Measurements from ENCODE around the gene FURIN. TPM values are rescaled to one million over a fixed set of nuclear protein-coding genes. Genes with fewer than 3 reads are reported as not detected.
"Not testable (repeated sequence)": the region's sequence is repeated elsewhere in the genome, so short reads cannot be mapped to it uniquely, and the experiment has no call there.

FURIN gene
- polyA plus RNA-seq, 1 donor: 26.7 TPM

DNA sequence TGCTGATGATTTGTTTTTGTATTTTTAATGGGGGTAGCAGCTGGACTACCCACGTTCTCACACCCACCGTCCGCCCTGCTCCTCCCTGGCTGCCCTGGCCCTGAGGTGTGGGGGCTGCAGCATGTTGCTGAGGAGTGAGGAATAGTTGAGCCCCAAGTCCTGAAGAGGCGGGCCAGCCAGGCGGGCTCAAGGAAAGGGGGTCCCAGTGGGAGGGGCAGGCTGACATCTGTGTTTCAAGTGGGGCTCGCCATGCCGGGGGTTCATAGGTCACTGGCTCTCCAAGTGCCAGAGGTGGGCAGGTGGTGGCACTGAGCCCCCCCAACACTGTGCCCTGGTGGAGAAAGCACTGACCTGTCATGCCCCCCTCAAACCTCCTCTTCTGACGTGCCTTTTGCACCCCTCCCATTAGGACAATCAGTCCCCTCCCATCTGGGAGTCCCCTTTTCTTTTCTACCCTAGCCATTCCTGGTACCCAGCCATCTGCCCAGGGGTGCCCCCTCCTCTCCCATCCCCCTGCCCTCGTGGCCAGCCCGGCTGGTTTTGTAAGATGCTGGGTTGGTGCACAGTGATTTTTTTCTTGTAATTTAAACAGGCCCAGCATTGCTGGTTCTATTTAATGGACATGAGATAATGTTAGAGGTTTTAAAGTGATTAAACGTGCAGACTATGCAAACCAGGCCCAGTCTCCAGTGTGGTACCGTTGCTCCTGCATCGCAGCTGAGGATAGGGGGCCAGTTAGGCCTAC, 14.6 kb downstream of the FURIN start:
- DNase-seq (ENCODE audit: low read depth): no peak

DNA sequence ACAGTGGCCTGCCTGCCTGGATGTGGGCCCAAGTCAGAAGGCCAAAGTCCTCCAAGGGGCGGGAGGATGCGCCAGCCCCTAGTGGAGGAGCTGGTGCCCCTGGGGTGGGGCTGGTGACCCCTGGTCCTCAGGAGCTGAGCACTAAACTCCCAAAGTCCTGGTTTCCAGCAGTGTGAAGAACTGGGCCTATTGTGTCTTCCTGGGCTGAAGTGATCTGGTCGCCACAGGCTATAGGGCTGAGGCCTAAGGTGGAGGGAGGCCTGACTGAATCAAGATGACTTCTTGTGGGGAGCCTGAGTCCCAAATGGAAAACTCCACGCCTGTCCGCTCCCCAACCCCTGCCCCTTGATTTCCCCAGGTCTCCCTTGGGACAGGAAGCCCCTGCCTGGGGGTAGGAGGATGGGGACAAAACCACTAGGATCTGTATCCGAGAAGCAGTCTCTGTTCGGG, 15.2 kb downstream of the FURIN start:
- no peak for DNase-seq (ENCODE audit: low read depth)

DNA sequence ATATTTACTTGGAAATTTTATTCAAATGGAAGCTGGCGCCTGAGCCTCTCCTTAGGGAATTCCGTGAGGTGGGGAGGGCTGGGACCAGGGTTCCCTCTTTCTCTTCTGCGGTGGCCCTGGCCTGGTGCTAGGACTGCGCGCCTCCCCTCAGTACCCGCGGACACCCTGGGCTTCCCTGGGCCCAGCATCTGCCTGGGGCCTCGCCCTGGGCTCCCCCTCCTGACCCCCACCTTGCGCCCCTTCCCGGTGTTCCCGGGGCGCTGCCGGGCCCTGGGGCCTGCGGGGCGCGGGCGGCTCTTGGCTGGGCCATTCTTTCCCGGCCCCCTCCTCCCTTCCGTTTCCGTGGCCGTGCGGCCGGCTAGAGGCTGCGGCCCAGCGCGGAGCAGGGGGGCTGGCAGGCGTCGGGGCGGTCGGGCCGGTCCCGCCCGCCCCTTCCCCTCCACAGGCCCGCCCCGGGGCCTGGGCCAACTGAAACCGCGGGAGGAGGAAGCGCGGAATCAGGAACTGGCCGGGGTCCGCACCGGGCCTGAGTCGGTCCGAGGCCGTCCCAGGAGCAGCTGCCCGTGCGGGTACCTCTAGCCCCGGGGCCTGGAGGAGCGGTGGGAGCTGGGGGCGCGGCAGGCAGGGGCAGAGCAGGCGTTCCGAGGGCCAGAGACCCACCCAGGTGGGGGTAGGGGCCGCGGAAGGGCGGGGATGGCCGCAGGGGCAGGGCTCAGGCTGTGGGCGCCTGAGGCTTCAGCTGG, 15.8 kb downstream of the FURIN start, which contains the start of gene FES:
Gene FES, plus strand, starts transcription at position 529 of the 743 bp plus-strand sequence. CDS start 542 bp downstream, outside the sequence.
- DNase-seq (ENCODE audit: low read depth): no peak

- no peak for DNase-seq (ENCODE audit: low read depth)
Measured at GRCh38 chr15:90884719-90885431, 16.5 kb downstream of the FURIN start.

- no peak for DNase-seq (ENCODE audit: low read depth)
Measured at GRCh38 chr15:90885432-90886290, 17.3 kb downstream of the FURIN start.

- DNase-seq (ENCODE audit: low read depth): no peak
Measured at GRCh38 chr15:90886291-90886614, 17.9 kb downstream of the FURIN start.

DNA sequence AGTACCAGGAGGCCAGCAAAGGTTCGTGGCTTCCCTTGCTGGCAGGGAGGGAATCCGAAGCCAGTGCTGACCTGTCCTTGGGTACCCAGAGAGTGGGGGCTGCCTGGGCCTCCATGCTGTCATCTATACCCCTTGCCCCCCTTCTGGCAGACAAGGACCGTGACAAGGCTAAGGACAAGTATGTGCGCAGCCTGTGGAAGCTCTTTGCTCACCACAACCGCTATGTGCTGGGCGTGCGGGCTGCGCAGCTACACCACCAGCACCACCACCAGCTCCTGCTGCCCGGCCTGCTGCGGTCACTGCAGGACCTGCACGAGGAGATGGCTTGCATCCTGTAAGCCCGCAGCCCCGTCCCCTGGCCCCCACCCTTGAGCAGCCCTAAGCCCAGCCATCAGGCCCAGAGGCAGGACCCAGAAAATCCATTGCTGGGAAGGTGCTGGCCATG, 18.7 kb downstream of the FURIN start:
- no peak for DNase-seq (ENCODE audit: low read depth)

DNA sequence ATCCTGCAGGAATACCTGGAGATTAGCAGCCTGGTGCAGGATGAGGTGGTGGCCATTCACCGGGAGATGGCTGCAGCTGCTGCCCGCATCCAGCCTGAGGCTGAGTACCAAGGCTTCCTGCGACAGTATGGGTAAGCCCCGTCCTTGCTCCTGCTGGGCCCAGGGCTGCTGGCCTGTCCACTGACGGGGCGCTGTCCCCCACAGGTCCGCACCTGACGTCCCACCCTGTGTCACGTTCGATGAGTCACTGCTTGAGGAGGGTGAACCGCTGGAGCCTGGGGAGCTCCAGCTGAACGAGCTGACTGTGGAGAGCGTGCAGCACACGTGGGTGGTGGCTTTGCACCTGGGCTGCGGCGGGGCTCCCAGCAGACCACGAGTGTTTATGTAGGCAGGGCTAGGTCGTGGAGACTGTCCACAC, 20.9 kb downstream of the FURIN start:
- no peak for DNase-seq (ENCODE audit: low read depth)

DNA sequence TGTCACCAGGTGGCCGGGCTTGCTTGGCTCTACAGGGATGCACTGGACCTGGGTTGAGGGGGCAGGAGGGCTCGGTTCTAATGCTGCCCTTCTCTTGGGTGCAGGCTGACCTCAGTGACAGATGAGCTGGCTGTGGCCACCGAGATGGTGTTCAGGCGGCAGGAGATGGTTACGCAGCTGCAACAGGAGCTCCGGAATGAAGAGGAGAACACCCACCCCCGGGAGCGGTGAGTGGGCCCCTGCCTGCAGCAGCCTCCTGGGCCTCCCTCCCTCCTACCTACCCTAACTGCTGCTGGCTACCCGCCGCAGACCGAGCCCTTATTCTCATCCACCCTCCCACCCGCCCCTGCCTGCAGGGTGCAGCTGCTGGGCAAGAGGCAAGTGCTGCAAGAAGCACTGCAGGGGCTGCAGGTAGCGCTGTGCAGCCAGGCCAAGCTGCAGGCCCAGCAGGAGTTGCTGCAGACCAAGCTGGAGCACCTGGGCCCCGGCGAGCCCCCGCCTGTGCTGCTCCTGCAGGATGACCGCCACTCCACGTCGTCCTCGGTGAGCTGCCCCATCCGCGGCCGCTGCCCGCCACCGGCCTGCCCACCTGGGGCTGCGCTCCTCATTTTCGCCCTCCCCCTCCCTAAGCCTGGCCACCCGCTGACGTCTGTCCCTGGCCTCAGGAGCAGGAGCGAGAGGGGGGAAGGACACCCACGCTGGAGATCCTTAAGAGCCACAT, 21.5 kb downstream of the FURIN start:
- no peak for DNase-seq (ENCODE audit: low read depth)

GRCh38 chr15:90890839-90891238, 22.5 kb downstream of the FURIN start:
- DNase-seq (ENCODE audit: low read depth): no peak

DNA sequence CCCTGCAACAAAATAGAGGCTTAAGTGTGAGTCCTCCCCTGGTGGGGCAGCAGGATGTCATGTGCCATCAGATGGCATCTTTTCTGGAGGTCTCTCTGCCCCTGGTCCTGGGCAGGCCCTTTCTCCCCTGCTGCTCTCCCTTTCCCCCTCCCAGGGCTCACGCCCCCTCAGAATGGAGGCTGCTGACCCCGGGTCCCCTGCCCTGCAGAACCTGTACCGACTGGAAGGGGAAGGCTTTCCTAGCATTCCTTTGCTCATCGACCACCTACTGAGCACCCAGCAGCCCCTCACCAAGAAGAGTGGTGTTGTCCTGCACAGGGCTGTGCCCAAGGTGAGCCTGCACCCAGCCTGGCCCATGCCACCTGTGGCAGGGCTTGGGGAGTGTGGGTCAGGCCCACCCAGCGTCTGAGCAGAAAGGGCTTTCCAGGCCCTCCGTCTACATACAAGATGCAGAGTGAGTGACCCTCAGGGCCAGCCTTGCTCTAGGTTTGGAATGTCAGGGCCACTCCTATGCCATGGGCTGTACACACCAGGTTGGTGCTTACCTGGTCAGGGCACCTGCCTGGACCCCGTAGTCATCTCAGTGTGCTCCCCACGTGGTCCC, 23.1 kb downstream of the FURIN start:
- no peak for DNase-seq (ENCODE audit: low read depth)

DNA sequence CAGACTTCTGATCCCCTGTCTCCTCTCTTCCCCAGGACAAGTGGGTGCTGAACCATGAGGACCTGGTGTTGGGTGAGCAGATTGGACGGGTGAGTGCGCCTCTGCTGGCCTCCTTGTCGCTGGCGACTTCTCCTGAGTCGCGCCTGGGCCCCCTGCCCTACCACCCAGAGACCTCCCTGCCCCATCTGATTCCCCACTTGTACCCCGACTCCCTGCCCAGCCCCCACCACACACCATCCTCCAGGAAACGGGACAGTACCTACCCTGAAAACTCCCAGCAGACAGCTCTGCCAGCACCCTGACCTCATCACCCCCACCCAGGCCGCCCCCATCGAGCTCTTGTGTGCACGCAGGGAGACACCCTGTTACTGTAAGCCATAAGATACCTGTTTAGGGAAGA, 23.6 kb downstream of the FURIN start:
- DNase-seq (ENCODE audit: low read depth): no peak

DNA sequence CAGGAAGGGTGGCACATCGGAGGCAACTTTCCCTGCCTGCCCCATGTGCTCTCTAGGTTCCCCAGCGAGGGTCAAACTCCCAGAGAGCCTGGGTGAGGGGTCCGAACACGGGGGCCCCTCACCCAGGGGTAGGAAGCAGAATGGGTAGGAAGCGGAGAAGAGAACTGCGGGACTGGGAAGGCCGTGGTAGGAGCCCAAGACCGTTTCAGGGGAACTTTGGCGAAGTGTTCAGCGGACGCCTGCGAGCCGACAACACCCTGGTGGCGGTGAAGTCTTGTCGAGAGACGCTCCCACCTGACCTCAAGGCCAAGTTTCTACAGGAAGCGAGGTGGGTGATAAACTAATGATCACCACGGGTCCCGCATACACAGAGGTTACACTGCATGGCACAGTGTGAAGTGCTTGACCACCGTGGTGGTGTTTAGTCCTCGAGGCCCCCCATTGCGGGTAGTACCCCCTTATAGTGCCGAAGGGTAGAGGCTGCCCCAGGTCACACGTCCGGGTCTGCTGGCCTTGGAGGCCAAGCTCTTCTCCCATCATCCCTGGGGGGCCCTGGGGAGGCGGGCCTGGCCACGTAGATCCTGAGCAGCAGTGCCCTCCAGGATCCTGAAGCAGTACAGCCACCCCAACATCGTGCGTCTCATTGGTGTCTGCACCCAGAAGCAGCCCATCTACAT, 24.2 kb downstream of the FURIN start:
- no peak for DNase-seq (ENCODE audit: low read depth)

DNA sequence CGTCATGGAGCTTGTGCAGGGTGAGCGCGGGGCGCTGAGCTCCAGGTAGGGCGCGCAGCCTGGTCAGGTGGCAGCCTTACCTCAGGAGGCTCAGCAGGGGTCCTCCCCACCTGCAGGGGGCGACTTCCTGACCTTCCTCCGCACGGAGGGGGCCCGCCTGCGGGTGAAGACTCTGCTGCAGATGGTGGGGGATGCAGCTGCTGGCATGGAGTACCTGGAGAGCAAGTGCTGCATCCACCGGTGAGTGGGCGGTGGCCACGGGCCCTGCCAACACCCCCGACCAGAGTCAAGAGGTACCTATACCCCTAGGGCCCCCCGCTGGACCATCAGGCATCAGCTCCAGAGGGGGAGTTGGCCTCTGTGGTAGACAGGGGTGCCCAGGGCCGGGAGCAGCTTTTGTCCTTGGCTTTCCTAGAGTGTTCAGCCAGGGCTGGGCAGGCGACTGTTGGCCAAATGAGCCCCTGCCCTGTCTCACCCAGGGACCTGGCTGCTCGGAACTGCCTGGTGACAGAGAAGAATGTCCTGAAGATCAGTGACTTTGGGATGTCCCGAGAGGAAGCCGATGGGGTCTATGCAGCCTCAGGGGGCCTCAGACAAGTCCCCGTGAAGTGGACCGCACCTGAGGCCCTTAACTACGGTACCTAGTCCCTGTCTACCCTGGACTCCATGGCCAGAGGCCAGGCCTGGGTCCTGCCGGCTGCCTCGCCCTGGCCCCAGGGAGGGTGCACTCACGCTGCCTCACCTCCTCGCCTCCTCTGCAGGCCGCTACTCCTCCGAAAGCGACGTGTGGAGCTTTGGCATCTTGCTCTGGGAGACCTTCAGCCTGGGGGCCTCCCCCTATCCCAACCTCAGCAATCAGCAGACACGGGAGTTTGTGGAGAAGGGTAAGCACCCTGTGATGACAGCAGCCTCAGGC, 25.0 kb downstream of the FURIN start:
- DNase-seq (ENCODE audit: low read depth): no peak

DNA sequence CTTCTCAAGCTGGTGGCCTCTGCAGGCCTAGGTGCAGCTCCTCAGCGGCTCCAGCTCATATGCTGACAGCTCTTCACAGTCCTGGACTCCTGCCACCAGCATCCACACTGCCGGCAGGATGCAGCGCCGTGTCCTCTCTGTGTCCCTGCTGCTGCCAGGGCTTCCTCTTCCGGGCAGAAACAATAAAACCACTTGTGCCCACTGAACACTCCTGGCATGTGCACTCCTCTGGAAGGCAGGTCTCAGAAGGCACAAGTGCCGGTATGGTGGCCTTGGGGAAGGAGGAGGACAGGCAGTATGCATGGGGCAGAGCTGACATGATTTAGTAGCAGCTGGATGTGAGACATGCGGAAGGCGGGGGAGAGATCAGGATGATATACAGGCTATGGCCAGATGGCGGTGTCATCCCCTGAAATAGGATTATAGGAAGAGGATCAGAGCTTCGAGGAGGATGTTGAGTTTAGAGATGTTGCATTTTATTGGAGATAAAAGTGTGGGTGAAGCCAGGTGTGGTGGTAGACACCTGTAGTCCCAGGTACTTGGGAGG, 27.3 kb downstream of the FURIN start:
- no peak for DNase-seq (ENCODE audit: low read depth)

DNA sequence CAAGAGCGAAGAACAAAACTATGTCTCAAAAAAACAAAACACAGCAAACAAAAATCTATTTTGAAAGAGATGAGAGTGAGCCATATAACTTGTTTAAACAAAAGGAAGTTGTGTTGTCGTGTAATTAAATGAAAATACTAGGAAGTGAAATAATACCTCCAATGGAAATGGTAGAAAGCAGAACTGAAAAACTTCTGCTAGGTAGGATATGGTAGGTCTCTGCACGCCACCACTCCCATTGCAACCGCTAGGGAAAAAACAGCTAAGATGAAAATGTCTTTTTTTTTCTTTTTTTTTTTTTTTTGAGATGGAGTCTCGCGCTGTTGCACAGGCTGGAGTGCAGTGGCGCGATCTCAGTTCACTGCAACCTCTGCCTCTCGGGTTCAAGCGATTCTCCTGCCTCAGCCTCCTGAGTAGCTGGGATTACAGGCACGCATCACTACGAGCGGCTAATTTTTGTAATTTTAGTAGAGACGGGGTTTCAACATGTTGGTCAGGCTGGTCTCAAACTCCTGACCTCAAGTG, 28.8 kb downstream of the FURIN start:
- not testable (repeated sequence) for DNase-seq (ENCODE audit: low read depth)

- DNase-seq (ENCODE audit: low read depth): no peak
Measured at GRCh38 chr15:90901175-90902039, 33.0 kb downstream of the FURIN start.

All from forelimb muscle (tissue), 1 donor.